NCI-H128 (cell line): ENCODE measurements around the gene CD72.
"Not testable (repeated sequence)": the region's sequence is repeated elsewhere in the genome, so short reads cannot be mapped to it uniquely, and the experiment has no call there.

Experiments used
- DNase-seq: peaks from one replicate; lab custom pipeline; 2025; ENCODE audit not compliant: unreplicated experiment; lab: John Stamatoyannopoulos, UW

The CD72 gene

DNA sequence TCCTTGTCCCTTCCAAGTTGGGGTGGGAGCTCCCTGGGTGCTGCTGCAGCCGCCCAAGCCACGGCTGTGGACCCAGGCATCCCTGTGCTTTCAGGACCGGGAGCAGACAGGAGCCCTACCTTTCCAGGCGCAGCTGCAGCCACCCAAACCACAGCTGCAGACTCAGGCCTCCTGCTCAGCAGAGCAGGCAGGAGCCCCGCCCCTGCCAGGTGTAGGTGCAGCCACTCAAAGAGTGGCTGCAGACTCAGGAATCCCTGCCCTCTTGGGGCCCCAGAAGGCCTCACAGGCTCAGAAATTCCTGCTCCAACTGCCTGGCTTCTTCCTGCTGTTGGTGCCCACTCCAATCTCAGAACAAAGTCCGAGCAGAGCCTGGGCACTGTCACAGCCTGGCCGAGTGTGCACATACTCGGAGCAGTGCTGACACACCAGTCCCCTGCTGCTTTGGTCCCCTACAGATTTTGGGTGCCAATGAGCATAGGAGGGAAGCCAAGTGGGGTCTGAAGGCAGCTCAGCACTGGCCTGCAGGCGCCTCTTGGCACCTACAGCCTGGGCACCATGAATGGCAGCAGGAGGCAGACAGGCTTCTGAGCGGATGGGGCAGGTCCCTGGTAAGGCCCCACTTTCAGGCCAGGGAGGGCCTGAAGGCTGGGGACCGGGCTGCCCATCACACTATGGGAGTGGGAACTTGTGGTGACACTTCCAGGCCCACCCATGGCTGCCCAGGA is 19.2 kb downstream of the CD72 start:
- DNase-seq = no peak

DNA sequence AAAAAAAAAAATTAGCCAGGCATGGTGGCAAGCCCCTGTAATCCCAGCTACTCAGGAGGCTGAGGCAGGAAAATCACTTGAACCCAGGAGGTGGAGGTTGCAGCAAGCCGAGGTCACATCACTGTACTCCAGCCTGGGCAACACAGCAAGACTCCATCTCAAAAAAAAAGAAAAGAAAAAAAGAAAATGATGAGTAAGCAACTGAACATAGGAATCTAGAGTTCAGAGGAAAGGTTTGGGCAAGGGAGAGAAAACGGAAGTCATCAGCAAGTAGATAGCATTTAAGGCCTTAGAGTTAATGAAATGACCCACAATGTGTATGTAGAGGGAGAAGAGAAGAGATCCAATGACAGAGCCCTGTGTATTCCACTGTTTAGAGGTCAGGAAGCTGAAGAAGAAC is 21.3 kb downstream of the CD72 start:
- not testable (repeated sequence) for DNase-seq

DNA sequence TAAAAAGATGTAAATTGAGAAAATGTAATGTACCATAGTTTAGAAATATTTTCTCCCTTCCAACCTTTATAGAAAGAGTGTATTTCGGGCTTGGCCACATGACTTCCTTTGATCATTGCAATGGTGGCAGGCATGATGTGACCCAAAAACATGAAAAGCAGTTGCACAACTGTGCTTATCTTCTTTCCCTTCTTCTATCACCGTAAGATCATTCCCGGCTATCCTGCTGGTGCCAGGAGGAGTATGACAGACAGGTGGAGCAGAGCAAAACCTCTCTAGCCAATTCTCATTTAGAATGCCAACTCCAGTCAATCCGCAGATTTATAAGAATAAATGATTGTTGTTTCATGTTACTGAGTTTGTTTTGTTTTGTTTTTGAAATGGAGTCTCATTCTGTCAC is 23.7 kb downstream of the CD72 start:
- DNase-seq = no peak

DNA sequence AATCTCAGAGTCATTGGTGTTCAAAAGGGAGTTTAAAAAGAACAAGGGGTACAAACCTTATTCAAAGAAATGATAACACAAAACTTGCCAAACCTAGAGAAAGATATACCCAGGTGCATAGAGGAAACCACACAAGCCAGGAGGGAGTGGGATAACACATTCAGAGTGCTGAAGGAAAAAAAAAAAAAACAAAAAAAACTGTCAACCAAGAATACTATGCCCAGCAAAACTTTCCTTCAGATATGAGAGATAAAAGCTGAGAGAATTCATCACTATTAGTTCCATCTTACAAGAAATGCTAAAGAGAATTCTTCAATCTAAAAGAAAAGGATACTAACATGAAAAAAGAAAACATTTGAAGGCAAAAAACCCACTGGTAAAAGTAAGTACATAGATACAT is 24.6 kb downstream of the CD72 start:
- DNase-seq = no peak

DNA sequence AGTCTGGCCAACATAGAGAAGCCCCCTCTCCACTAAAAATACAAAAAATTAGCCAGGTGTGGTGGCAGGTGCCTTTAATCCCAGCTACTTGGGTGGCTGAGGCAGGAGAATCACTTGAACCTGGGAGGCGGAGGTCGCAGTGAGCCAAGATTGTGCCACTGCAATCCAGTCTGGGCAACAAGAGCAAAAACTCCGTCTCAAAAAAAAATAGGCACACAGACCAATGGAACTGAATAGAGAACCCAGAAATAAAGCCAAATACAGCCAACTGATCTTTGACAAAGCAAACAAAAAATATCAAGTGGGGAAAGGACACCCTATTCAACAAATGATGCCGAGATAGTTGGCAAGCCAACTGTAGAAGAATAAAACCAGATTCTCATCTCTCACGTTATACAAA is 29.7 kb downstream of the CD72 start:
- DNase-seq = not testable (repeated sequence)

DNA sequence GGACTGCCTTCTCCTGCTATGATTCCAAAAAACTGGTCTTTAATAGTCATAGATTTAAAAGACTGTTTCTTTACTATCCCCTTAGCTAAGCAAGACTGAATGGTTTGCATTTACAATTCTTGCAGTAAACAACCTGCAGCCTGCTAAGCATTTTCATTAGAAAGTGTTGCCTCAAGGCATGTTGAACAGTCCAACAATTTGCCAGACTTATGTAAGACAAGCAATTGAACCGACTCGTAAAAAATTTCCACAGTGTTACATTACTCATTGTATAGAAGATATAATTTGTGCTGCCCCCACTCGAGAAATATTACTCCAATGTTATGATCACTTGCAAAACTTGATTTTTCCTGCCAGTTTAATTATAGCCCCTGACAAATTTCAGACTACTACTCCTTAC is 33.5 kb downstream of the CD72 start:
- not testable (repeated sequence) for DNase-seq

DNA sequence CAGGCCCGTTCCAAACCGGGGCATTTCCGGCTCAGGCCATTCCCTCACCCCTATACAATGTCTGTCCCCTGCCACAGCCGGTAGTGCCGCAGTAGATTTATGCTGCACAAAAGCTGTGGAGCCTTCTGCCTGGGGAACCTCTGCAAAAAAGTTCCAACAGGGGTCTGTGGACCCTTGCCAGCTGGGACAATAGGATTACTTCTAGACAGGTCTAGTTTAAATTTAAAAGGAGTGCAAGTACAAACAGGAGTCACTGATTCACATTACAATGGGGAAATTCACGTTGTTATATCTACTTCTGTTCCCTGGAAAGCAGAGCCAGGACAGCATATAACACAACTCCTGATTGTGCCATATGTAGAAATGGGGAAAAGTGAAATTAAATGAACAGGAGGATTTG is 34.7 kb downstream of the CD72 start:
- DNase-seq = not testable (repeated sequence)

DNA sequence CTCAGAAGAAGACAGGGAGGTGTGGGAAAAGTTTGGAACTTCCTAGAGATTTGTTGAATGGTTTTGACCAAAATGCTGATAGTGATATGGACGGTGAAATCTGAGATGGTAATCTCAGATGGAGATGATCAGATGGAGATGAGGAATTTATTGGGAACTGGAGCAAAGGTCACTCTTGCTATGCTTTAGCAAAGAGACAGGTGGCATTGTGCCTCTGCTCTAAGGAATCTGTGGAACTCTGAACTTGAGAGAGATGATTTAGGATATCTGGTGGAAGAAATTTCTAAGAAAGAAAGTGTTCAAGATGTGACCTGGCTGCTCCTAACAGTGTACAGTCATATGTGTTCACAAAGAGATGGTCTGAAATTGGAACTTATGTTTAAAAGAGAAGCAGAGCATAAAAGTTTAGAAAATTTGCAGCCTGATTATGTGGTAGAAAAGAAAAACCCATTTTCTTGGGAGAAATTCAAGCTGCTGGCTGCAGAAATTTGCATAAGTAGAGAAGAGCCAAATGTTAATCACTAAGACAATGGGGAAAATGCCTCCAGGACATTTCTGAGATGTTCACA is 38.5 kb downstream of the CD72 start:
- DNase-seq = not testable (repeated sequence)

DNA sequence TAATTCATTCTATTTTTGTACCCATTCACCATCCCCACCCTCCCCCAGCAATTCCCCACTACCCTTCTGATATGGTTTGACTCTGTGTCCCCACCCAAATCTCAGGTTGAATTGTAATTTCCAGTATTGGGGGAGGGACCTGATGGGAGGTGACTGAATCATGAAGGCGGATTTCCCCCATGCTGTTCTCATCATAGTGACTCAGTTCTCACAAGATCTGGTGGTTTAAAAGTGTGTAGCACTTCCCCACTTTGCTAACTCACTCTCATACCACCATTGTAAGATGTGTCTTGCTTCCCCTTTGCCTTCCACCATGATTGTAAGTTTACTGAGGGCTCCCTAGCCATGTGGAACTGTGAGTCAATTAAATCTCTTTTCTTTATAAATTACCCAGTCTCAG is 39.1 kb downstream of the CD72 start:
- DNase-seq = no peak

DNA sequence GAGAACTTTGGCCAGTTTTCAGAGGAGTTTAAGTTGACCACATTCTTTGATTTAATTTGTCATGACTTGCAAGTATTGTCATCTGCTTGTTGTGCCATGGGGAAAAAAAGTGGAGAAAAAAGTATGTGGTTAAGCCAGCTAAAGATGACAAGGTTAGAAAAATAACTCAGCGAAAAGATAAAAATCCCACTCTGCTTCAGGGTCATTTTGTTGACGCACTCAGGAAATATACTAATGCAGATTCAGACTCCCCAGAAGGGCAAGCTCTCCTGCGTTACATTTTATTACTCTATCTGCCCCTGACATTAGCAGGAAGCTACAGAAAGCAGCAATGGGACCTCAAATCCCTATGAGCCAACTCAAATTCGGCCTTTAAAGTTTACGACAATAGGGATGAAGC is 40.7 kb downstream of the CD72 start:
- no peak for DNase-seq

DNA sequence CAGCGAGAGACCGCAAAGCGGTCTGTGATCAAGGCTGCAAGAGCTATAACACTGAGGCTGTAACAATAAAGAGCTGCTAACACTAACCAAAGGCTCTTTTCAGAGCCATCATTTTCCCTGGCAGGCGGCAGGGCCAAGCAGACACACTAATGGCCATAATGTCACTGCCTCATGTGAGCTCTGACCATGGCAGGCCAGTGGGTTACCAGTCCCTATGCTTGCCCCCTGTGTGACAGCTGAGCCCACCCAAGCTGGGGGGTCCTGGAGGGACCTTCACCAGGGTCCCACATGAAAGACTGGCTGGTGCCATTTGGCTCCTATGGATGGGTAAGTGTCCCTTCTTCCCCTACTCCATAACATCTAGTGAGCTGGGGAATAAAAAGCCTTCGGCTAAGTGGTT is 42.7 kb downstream of the CD72 start:
- no peak for DNase-seq

DNA sequence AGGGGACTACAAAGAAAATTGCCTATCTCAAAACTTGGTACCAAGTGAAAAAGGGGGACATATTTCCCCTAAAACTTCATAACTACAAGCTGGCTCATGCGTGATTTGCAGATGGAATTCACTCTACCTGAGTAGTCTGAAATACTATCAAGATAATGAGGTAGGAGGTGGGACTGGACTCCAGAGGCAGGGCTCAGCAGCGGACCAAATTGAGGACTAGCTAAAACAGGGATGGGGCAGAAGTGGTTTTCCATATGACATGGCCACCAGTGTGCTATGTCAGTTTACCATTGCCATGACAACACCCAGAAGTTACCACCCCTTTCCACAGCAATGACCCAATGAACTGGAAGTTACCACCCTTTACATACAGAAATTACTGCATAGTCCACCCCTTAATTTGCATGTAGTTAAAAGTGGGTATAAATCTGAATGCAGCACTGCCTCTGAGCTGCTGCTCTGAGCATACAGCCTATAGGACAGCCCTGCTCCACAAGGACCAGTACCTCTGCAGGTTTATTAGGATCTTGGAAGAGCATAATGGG is 43.6 kb downstream of the CD72 start:
- DNase-seq = no peak

DNA sequence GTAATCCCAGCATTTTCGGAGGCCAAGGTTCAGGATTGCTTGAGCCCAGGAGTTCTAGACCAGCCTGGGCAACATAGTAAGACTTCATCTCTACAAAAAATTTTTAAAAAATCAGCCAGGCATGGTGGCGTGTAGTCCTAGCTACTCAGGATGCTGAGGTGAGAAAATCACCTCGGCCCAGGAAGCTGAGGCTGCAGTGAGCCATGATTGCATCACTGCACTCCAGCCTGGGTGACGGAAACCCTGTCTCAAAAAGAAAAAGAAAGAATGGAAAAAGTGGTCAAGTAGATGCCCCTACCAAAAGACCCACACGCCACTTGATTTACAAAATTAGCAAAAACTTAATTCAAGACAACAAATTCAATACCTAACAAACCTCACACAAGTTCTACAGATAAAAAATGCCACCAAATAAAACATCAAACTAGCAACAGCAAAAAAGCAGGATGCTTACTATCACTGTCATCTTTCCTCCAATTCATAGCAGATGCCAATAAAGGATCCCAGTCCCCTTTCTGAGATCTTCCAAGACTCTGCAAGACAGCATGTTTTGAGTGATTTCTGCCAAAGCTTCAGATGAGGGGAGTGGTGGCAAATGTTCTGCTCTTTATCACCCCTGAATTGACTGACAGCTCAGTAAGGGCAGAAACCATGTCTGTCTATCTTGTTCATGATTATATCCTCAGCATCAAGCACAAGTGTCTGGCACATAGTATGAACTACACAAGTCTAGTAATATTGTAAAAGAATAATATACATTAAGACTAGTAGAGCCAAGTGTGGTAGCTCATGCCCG is 47.3 kb downstream of the CD72 start:
- no peak for DNase-seq

DNA sequence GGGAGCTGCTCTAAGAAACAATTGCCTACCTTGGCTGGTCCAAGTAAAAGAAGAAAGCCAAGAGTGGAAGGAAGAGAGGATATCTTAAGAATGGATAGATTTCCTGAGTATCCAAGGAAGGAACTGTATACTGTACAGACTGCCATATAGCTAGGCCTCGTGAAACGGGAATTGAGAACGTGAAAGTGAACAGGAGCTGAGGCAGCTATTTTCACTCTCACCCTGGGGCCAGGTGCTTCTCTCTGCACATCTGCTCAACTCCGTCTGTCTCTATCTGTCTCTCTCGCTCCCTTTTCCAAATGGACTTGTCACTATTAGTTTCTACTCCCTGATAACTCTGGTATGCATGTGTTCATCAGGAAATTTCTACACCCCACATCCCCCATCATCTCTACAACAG is 49.0 kb downstream of the CD72 start:
- DNase-seq = no peak

DNA sequence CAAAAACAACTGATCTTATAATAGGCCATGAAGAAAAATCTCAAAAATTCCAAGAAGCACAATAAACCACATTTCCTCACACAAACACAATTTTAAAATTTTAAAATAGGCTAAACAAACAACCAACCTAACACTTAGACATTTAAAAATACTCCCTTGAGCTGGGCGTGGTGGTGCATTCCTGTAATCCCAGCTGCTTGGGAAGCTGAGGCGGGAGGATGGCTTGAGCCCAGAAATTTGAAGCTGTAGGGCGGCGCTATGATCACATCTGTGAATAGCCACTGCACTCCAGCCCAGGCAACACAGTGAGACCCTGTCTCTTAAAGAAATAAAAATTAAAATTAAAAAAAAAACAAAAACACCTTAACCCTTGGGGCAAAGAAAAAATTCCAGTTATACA is 50.0 kb downstream of the CD72 start:
- no peak for DNase-seq

DNA sequence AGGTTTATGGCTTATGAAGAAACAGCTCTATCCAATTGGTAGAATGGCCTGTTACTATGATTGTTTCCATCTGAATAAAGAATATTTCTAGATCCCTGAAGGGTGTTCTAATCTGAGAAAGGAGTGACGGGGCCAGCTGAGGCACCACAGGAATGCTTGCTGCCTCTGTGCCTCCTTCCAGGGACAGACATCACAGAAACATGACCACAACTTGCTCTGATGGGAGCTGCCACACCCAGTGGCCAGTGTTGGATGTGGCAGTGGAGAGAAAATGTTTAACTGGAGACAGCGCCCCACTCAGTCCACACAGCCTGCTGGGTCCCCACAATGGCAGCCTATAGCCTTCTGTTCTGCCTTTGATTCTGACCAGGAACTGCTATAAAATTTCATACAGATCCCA is 51.8 kb downstream of the CD72 start:
- DNase-seq = no peak

DNA sequence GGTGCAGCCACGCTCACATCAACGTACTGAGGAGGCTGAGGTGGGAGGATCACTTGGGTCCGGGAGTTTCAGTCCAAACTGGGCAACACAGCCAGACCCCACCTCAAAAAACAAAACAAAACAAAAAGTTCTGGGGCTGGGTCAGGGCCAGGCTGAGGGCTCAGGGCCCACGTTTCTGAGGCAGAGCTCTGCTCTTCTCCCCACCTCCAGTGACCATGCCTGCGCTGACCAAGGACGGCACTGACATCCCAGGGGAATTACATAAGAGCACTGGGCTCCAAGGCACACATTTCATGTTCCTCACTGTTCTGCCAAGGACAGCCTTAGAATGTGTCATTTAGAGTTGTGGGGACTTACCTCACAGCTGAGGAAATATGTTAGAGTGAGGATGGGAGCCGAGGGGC is 53.6 kb downstream of the CD72 start:
- no peak for DNase-seq

DNA sequence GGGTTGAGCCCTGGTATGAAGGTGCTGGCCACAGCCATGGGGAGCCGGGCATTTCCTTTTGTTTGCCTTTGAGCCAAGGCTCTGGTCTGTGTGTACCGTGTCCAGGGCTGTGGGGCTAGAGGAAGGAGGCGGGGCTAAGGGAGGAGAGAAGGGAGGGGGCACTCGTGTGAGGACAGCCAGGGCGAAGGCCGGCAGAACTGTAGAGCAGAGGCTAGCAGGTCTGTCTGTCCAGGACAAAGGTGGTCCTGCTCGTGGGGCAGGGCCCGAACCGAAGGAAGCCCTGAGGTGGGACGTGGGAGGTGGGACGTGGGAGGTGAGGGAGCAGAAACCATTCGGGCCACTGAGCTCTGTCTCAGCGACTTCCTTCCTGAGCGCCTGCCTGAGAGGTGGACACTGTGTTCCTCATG is 54.4 kb downstream of the CD72 start:
- DNase-seq = no peak

DNA sequence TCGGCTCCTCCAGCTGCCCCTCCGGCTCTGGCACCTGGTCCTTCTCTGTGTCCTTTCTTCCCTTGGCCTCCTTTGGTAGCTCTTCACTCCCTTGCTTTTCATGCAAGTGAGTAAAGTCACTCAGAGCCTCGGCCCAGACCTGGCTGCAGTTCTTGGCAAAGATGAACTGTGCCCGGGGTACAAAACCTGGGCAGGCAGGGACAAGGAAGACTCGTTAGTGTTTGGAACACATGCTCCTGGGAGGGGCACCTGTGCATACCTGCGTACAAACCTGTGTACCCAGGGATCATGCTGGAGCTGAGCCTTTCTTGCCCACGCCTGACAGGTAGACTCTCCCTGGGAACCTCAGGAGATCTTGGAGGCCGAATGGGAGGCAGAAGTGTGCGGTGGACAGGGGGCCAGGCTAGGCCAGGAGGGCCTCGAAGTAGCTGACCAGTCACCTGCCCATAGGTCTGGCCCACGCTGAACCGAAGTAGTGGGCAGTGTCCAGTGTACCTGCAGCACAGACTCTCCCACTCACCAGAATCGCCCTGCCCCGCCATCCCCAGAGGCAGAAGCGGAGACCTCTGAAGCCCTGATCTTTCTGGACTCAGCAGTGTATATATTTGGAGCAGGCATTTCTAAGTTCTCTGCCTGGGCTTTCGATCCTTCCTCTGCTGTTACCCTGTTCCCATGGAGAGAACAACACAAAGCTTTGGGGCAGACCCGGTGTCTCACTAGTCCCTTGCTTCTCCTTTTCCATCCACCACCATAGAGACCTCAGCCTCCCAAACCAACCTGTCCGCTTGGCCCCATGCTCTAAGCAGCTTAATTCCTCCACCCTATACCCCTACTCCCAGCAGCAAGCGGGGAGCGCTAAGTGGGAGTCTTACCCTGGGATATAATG is 55.1 kb downstream of the CD72 start:
- DNase-seq = no peak

DNA sequence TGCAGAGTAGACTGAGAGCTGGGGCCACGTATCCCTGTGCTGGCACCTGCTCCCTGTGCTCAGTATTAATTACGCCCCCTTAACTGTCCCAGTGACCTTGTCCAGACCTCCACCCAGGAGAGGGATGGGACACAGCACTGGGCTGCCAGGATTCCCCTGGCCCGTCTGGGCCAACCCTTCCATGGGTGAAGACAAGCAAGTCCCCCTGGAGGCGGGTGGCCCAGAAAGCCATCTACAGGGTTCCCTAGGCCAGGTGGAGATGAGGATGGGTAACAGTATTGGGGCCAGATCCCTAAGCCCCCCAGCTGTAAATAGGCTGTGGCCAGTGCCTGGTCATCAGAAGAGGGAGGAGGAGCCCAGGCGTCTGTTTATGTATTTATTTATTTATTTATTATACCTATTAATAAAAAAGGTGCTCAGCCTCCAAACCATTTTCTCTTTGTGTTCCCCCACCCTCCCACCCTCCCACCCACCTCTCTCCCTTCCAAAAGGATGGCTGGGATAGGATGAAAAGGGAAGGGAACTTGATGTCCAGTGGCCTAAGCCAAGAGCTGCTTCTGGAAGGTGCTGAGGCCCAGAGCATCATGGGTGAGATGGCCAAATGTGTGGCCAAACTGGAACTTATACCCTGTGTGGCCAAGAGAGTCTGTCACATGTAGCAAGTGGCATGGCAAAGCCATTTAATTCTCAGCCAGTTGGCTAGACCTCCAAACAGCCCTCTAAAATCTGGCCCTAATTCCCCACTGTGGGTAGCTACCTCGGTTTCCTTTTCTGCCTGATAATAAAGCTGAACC is 56.5 kb downstream of the CD72 start:
- no peak for DNase-seq
